Measurements from ENCODE around the gene TGFBR3L.

The TGFBR3L gene

DNA sequence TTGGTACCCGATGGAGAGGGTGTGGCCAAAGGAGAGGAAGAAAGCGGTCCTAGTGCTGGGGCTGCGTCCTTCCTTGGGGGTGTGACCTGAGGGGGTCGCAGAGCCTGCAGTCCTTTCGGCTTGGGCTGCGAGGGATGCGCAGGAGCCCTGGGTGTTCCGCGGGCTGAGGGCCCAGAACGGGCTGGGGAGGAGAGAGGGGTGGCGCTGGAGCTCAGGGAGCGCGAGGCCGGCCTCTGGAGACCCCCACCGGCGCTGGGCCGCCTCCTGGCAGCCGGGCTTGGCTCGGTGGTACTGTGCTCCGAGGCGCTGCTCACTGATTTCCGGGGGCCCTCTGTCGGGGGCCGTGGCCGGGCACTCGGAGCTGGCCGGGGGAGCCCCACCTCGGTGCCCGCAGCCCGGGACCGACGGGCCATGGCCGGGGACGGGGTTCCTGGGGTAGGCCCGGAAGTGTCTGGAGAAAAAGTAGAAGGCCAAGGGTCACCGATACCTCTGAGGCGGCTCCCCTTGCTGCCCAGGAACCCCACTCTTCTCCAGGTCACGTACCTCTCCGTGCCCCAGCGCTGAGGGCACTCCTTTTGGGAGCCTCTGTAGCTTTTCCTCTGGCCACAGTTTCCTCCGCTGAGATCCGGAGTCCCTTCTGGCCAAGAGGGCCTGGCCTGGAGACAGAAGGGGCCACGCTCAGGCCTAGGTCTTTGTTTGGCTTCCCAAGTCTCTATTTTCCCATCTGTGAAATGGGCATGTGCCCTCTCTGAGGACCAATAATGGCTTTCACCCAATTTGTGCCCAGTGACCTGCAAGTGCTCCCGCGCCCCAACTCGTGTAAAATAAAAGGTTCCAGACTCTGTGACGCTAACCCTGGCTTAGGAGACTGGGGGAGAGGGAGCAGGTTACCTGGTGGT is 42.1 kb upstream of the TGFBR3L start:
- TF ChIP-seq CTCF (IDR thresholded peaks at IDR 0.05; ENCODE audit: insufficient read depth, low read length, poor library complexity, severe bottlenecking), result no peak
- Histone ChIP-seq H3K27me3 (replicated peaks; ENCODE audit: control insufficient read depth, insufficient read depth, low read length) (no peaks in the 10 kb centered on the region; the same call in 1 of the 2 replicates), H3K4me3 (replicated peaks; ENCODE audit: low read depth, low read length) (no peak overlapping the region), H3K36me3 (ENCODE audit: control insufficient read depth, insufficient read depth, low read length) (no peaks in the 10 kb centered on the region)
- DNase-seq (ENCODE audit: extremely low read depth, insufficient read length), result no peak

GRCh38 chr19:7873304-7874075 is 41.1 kb upstream of the TGFBR3L start:
- Histone ChIP-seq H3K36me3 (ENCODE audit: control insufficient read depth, insufficient read depth, low read length) (no peaks in the 10 kb centered on the region), H3K27me3 (replicated peaks; ENCODE audit: control insufficient read depth, insufficient read depth, low read length) (no peaks in the 10 kb centered on the region; the same call in 1 of the 2 replicates), H3K4me3 (replicated peaks; ENCODE audit: low read depth, low read length) (no peak overlapping the region)
- no peak for DNase-seq (ENCODE audit: extremely low read depth, insufficient read length)
- TF ChIP-seq CTCF (IDR thresholded peaks at IDR 0.05; ENCODE audit: insufficient read depth, low read length, poor library complexity, severe bottlenecking), result no peak

DNA sequence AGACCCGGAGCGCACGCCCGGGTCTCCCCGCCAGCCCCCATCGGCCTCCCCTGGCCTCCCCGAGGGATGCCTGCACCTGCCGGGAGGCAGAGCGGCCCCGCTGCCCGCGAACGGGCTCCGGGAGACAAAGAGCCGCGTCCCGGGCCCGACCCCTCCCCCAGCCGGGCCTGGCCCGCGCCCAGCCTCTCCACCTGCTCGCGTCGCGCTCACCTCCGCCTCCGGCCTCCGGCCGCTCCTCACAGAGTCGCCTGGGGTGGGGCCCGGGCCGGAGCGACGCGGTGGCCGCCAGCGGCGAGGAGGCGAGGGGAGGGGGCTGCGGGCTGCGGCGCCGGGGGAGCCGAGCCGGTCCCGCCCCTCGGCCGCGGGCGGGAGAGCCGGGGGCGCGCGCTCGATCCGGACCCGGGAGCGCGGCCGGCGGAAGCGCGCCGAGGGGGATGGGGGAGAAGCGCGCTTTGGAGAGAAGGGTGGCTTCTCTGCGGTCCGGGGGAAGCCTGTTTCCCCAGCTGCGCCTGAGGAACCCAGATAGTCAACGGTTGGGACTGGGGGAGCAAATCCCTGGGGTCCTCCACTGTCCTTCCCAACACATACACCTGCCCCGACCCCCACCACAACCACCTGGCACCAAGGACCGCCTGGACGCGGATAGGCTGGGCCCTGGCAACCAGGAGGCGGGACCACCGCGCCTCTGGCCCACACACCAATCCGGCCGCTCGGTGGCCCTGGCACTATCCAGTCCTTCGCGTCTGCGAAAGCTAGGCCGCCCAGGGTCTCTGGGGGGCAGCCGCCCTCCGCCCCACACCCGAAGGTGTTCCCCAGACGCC is 40.3 kb upstream of the TGFBR3L start, which contains the start of gene PRR36:
TSS of gene PRR36 (minus strand) at position 315 of the 821 bp plus-strand sequence. CDS start 701 bp downstream, outside the sequence.
- no peaks in the 10 kb centered on the region for H3K36me3 ChIP-seq (ENCODE audit: control insufficient read depth, insufficient read depth, low read length)
- TF ChIP-seq CTCF (IDR thresholded peaks at IDR 0.05; ENCODE audit: insufficient read depth, low read length, poor library complexity, severe bottlenecking), result no peak
- no peaks in the 10 kb centered on the region; the same call in 1 of the 2 replicates for H3K27me3 ChIP-seq (replicated peaks; ENCODE audit: control insufficient read depth, insufficient read depth, low read length)
- H3K4me3 ChIP-seq (replicated peaks; ENCODE audit: low read depth, low read length), result peak within 1 kb of the TSS; percentile 18; the same call in 1 of the 2 replicates
- DNase-seq (ENCODE audit: extremely low read depth, insufficient read length), result no peak

DNA sequence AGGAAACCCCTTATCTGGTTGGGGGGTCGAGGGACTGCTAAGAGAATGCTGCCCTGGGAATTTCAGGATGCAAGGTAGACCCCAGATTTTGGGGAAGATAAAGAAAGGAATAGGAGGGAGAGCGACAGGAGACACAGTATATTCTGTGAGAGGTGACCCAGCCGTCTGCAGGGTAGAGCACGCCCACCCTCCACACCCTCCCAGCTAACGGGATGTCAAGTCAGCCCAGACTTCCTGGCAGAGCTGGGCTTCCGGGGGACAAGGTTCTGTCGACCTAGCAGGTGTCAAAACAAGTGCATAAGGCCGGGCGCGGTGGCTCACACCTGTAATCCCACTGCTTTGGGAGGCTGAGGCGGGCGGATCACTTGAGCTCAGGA is 39.7 kb upstream of the TGFBR3L start:
- Histone ChIP-seq H3K27me3 (replicated peaks; ENCODE audit: control insufficient read depth, insufficient read depth, low read length) (no peaks in the 10 kb centered on the region; the same call in 1 of the 2 replicates), H3K4me3 (replicated peaks; ENCODE audit: low read depth, low read length) (no peak overlapping the region), H3K36me3 (ENCODE audit: control insufficient read depth, insufficient read depth, low read length) (no peaks in the 10 kb centered on the region)
- no peak for TF ChIP-seq CTCF (IDR thresholded peaks at IDR 0.05; ENCODE audit: insufficient read depth, low read length, poor library complexity, severe bottlenecking)
- no peak for DNase-seq (ENCODE audit: extremely low read depth, insufficient read length)

- DNase-seq (ENCODE audit: extremely low read depth, insufficient read length), result no peak
These were observed 37.3 kb upstream of the TGFBR3L start for GRCh38 chr19:7877249-7877836.

More at GRCh38 chr19:7877249-7877836, 37.3 kb upstream of the TGFBR3L start:
- no peaks in the 10 kb centered on the region for H3K27me3 ChIP-seq (replicated peaks; ENCODE audit: control insufficient read depth, insufficient read depth, low read length)
- TF ChIP-seq CTCF (IDR thresholded peaks at IDR 0.05; ENCODE audit: insufficient read depth, low read length, poor library complexity, severe bottlenecking), result no peak
- H3K4me3 ChIP-seq (replicated peaks; ENCODE audit: low read depth, low read length), result no peak overlapping the region
- H3K36me3 ChIP-seq (ENCODE audit: control insufficient read depth, insufficient read depth, low read length), result no peaks in the 10 kb centered on the region

Data from GM06990 (cell line).